ENCODE measurements around the gene BPIFB6. TPM values are rescaled to one million over a fixed set of nuclear protein-coding genes. Genes with fewer than 3 reads are reported as not detected.

BPIFB6 gene
- not detected for total RNA-seq
- long read RNA-seq, donor 1: 0 reads
- long read RNA-seq, donor 2: 0 reads

DNA sequence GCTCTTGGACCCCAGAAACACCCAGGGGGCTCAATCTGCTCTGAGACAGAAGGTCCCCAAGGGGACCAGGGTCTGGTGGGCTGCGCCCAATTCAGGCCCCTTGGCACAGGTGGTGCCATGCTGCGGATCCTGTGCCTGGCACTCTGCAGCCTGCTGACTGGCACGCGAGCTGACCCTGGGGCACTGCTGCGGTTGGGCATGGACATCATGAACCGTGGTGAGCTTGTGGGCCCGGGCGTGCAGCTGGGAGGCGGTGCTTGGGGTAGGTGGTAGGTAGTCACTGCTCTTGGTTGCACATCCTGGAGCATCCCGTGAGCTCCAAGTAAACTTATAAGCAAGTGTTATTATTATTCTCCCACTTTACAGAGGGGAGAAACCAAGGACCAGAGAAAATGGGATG is at the start of gene BPIFB6:
BPIFB6 (plus strand) TSS at position 118 of the 400 bp plus-strand sequence; CDS start at position 118, 0 bp downstream.
- no peak for TF ChIP-seq CTCF (IDR thresholded peaks at IDR 0.05)
- ATAC-seq (no peak), DNase-seq (no peak)
- Histone ChIP-seq H3K9me3 (no peaks in the 10 kb centered on the region), H3K4me1 (ENCODE audit: low read depth) (no peaks in the 10 kb centered on the region), H3K4me3 (no peak within 1 kb of the TSS), H3K36me3 (ENCODE audit: low read depth) (no peaks in the 10 kb centered on the region)
- intact Hi-C loops (cut with DNase I, micrococcal nuclease): no loop called here

DNA sequence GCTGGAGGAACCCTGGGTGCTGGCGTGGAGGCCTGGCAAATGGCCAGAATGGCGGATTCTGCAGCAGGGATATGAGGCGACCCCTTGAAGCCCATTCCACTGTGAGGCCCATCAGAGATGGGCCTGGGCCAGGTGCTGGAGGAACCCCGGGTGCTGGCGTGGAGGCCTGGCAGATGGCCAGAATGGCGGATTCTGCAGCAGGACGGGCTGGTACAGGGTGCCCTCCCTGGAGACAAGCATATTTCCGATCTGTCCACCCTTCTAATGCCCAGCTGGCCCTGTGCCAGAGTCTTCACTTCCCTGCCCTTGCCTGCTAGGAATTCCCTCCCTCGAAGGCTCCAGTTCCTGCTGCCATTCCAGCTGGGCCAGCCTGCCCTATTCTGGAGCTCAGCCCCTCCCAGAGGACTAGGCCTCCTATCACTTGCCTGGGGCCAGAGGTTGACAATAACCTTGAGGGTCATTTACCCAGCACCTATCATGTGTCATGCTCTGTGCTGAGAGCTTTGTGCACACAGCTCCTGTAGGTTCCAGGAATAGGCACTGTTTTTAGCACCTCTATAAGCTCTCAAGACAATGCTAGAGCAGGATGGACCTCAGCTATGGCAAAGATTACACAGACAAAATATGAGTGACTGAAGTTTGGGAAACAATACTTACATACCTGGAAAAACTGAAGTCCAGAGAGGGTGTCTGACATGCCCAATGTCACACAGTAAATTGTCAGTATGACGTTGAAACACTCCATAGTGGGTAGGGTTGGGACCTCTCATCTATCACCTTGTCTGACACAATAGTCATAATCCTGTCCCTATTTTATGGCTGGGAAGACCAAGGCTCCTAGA is 48.6 kb upstream of the BPIFB6 start:
- DNase-seq (no peak), ATAC-seq (no peak)
- Histone ChIP-seq H3K9me3 (no peaks in the 10 kb centered on the region), H3K4me1 (ENCODE audit: low read depth) (no peaks in the 10 kb centered on the region), H3K4me3 (no peak overlapping the region), H3K36me3 (ENCODE audit: low read depth) (no peaks in the 10 kb centered on the region)
- intact Hi-C loops (cut with DNase I, micrococcal nuclease): no loop called here
- no peak for TF ChIP-seq CTCF (IDR thresholded peaks at IDR 0.05)

GRCh38 chr20:32983459-32984112 is 47.9 kb upstream of the BPIFB6 start:
- intact Hi-C loops (cut with DNase I, micrococcal nuclease): no loop called here
- Histone ChIP-seq H3K36me3 (ENCODE audit: low read depth) (no peaks in the 10 kb centered on the region), H3K9me3 (no peaks in the 10 kb centered on the region), H3K4me1 (ENCODE audit: low read depth) (no peaks in the 10 kb centered on the region), H3K4me3 (no peak overlapping the region)
- TF ChIP-seq CTCF (IDR thresholded peaks at IDR 0.05): no peak
- no peak for ATAC-seq
- DNase-seq: no peak

GRCh38 chr20:32984196-32984595 is 47.3 kb upstream of the BPIFB6 start:
- intact Hi-C loops (cut with DNase I, micrococcal nuclease): no loop called here
- H3K4me3 ChIP-seq: no peak overlapping the region
- DNase-seq: peak in 1 of 3 donors; percentile 1

More at GRCh38 chr20:32984196-32984595, 47.3 kb upstream of the BPIFB6 start:
- Histone ChIP-seq H3K36me3 (ENCODE audit: low read depth) (no peaks in the 10 kb centered on the region), H3K4me1 (ENCODE audit: low read depth) (no peaks in the 10 kb centered on the region), H3K9me3 (no peaks in the 10 kb centered on the region)
- no peak for ATAC-seq
- no peak for TF ChIP-seq CTCF (IDR thresholded peaks at IDR 0.05)

Data from mucosa of descending colon (tissue), 3 donors.